ENCODE measurements around the gene SIPA1L3.

The SIPA1L3 gene

DNA sequence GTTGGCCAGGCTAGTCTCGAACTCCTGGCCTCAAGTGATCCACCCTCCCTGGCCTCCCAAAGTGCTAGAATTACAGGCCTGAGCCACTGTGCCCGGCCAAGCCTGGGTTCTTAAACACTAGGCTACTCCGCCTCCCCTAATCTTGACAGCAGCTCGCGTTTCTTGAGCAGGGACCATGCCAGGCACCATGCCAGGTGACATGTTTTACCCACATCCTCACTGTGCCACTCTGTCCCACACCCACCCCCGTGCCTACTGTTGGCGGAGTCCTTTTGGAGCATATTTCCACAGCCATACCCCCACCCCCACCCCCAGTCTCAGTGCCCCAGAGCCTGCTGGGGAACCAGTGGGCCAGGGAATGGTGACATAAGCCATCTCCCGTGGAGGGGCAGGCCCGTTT lies 218.2 kb downstream of the SIPA1L3 start:
- no peak for DNase-seq

DNA sequence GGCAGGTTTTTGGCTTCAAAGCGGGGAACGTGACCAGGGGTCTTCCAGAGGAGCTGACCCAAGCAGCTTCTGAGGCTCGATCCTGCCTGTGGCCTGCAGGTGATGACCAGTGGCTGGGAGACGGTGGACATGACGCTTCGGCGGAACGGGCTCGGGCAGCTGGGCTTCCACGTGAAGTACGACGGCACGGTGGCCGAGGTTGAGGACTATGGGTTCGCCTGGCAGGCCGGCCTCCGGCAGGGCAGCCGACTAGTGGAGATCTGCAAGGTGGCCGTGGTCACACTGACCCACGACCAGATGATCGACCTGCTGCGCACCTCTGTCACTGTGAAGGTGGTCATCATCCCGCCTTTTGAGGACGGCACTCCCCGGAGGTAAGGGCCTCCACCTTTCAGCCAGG lies 223.4 kb downstream of the SIPA1L3 start:
- no peak for DNase-seq

DNA sequence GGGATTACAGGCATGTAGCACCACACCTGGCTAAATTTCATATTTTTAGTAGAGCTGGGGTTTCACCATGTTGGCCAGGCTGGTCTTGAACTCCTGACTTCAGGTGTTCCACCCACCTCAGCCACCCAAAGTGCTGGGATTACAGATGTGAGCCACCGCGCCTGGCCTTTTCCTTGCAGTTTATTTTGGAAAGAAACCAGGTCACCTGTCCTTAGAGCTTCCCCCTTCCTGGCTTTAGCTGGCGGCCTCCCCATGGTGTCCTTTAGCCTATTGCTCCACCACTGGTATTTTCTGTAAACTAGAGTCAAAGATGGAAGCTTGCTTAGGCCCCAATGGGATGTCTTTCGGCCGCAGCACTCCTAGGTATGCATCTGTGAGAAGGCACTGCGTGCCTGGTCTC lies 225.8 kb downstream of the SIPA1L3 start:
- DNase-seq: no peak

DNA sequence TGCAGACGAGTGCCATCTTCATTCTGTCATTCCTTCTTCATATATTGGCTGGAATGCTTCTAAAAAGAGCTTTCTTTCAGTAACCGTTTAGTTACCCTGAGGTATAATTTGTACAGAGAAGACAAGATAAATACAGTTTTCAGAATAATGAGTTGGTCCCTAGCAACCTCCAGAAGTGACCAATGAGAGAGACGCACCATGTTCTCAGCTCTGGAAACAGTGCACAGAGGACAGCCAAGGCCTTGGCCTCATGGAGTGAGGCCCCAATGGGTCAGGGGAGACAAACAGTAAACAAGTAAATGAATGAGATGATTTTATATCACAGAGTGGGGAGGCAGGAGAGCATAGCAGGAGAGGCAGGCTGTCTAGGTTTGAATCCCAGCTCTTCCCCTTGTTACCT lies 226.3 kb downstream of the SIPA1L3 start:
- no peak for DNase-seq

DNA sequence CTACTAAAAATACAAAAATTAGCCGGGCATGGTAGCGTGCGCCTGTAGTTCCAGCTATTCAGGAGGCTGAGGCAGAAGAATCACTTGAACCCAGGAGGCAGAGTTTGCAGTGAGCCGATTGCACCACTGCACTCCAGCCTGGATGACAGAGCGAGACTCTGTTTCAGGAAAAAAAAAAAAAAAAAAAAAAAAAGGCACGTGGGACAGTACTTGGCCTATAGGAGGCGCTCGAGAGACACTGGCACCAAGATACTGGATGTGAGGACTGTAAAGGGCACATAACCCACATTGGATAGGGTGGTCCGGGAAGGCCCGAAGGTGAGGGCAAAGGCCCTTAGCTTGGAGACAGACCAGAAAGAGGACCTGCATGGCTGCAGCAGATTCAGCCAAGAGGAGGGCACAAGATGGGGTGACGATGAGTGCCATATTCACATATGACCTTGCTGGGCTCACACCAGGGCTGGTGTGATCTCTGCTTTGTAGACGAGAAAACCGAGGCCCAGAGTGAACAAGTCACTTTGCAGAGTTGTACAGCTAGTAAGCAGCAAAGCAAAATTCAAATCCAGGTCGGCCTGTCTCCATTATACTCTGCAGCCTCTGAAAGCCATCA lies 227.6 kb downstream of the SIPA1L3 start:
- DNase-seq: peak; percentile 5

DNA sequence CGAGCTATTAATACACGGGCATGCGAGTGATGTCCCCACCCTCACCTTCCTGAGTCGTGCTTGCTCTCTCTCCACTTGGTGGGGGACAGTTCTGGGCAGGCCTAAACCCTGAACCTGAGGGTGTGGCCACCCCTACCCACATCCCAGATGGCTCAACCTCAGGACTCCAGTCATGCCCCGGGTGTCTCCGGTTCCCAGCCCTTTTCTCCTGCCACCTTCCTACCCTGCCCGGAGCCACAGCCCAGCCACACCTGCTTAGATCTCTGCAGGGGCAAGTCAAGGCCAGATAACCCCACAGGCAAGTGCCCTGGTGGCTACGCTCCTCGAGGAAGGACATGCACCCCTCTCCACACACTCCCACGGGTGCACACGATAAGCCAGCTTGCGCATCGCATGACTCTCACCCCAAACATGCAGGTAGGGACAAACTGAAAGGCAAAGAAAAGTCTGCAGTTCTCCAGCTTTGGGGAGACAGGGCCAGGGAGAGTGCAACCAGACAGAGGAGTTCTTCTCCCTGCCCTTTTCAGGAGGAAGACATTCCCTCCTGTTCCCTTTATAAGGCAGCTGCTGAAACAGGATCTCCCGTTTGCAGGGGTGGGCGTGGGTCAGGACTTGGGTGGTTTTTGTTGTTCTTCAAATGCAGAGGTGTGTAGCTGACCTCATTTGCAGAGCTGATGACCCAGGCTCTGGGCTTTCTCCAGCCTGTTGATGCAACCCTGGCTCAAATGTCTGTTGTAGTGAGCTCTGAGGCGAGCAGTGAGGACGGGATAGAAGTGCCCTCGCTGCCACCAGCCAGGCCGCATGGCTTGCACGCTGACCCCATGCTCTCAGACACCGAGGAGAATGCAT lies 228.4 kb downstream of the SIPA1L3 start:
- DNase-seq: no peak

DNA sequence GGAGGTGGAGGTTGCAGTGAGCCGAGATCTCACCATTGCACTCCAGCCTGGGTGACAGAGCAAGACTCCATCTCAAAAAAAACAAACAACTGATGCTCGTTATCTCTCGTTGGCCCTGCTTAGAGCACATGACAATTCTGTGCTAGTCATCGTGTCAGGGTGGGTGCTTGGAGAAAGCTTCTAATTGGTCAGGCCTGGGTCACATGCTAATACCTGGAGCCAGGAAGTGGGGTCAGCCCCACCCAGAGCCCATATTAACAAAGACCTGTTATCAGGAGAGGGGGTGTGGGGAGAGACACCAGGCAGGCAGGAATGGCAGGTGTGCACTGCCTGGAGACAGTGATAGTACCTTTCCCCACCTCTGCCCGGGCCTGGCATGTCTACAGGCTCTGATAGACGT lies 232.1 kb downstream of the SIPA1L3 start:
- DNase-seq: no peak

DNA sequence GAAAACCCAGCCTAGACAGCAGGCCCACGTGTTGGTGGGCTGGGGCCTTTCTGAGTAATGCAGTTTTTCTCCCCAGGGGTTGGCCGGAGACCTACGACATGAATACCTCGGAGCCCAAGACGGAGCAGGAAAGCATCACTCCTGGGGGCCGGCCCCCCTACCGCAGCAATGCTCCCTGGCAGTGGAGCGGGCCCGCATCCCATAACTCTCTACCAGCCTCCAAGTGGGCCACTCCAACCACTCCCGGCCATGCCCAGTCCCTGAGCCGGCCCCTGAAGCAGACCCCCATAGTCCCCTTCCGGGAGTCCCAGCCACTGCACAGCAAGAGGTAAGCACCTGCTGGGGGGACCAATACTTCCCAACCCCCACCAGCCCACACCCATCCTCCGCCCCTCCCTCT lies 234.1 kb downstream of the SIPA1L3 start:
- no peak for DNase-seq

DNA sequence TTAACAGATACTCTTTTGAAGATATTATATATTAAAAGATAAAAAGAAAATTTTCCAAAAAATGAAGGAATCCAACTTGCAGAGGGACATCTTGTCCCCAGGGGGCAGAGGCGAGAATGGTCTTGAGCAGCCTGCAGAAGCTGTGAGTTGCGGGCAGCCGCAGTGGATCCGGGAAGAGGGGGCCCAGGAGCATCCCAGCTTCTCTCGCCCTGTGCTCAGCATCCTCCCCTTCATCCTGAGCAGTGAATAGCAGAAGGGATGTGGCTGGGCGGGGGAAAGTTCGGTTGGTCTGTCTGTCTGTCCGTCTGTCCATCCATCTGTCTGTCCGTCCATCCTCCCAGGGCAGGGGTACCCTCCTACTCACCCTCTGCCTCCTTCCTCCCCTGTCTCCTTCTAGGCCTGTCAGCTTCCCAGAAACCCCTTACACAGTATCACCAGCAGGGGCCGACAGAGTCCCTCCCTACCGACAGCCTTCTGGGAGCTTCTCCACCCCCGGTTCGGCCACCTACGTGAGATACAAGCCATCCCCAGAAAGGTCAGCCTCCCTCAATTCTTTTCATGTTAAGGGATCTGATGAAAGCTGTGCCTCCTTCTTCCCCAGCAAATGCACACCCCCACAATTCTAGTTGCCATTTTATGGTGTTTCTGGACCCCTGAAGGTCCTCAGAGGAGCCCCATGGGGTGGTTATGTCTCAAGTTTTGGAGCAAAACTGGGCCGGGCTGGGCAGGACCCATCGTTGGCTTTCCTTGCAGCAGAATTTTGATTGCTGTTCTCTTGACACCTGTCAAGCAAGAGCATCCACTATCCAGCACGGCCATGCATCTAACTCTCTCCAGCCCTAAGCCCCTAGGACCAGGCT lies 235.4 kb downstream of the SIPA1L3 start:
- peak; percentile 12 for DNase-seq

DNA sequence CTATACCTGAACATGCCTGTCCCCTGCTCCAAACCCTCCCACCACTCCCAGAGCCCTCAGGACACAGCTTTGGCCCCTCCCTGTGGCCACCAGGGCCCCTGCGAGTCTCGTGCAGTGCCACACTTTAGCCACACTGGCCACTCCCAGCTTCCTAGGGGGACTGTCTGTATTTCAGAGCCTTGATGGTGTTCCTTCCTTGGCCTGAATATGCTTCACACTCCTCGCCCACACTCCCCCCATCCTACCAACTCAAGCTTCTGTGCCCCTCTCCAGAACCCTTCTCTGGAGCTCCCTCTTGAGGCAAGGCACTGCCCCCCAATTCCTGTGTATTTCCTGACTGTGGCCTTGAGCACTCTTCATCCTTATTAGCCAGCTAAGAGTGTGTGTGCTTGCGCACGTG lies 236.8 kb downstream of the SIPA1L3 start:
- no peak for DNase-seq

DNA sequence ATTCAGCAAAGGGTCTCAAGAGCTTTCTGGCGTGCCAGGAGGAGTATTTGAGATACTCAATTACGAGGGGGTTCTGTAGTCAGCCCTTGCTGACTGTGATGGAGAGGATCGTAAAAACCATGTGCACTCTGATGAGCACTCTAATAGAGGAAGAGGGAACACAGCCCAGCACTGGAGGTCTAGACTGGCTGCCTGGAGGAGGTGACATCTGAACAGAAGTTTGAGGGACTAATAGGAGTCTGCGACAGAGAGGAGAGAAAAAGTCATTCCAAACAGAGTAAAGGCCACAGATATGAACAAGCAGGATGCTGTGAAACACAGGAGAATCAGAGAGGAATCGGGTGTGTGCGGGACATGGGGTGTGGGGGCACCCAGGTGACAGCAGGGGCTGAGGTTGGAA lies 237.7 kb downstream of the SIPA1L3 start:
- DNase-seq: no peak

DNA sequence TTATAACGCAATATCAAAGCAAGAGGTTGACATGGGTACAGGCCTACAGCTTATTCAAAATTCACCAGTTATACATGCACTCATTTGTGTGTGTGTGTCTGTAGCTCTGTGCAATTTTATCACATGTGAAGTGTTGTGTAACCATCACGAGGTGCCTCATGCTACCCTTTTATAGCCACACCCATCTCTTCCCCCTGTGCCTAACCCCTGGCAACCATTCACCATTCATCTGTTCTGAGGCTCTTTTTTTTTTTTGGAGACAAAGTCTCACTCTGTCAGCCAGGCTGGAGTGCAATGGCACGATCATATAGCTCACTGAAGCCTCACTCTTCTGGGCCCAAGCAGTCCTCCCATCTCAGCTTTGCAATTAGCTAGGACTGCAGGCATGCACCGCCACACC lies 238.6 kb downstream of the SIPA1L3 start:
- no peak for DNase-seq

DNA sequence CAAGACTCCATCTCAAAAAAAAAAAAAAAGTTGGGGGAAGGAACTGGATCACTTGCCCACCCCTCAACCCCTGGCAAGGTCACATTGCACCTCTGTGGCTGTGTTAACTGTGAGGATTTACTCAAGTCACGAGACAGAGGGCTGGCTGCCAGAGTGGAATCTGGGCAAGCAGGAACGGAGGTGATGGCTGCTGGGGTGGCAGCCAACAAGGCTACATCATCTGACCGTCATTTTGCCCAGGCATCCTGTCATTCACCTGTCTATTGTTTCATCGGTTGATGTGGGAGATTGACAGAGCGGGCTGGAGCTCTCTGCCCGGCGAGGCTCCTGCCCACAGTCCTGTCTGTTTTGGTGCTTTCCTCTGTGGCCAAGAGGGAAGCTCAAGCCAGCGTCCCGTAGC lies 241.3 kb downstream of the SIPA1L3 start:
- no peak for DNase-seq

DNA sequence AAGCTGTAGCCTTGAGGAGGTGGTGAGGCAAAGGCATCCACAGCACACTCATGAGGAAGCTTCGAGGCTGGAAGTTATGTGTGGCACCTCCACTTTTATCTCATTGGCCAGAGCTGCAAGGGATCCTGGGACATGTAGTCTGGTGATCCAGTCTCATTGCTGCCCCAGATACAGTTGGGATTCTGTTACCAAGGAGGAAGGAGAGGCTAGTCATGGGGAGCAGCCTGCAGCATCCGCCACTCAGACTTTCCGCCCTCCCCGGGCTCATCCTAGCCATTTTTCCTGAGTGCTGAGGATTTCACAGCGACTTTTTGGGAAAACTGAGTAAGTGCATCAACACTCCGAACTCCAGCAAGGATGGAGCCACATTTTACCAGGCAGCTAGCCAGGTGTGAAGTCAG lies 242.7 kb downstream of the SIPA1L3 start:
- DNase-seq: no peak

DNA sequence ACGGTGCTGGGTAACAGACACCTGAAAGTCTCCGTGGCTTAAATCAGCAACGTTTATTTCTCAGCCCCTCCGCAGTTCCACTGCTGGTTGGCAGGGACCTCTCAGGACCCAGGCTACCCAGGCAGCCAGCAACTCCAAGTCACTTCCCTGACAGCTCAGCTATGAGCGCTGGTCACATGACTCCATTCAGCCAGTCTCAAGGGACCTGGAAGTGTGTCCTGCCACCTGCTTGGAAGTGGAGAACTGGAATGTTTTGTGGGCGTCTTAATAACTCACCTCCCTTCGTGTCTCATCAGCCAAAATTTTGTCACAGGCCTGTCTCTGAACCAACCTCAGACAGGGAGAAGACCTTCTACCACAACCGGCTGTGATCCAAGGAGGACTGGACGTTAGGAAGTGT lies 244.2 kb downstream of the SIPA1L3 start:
- no peak for DNase-seq

DNA sequence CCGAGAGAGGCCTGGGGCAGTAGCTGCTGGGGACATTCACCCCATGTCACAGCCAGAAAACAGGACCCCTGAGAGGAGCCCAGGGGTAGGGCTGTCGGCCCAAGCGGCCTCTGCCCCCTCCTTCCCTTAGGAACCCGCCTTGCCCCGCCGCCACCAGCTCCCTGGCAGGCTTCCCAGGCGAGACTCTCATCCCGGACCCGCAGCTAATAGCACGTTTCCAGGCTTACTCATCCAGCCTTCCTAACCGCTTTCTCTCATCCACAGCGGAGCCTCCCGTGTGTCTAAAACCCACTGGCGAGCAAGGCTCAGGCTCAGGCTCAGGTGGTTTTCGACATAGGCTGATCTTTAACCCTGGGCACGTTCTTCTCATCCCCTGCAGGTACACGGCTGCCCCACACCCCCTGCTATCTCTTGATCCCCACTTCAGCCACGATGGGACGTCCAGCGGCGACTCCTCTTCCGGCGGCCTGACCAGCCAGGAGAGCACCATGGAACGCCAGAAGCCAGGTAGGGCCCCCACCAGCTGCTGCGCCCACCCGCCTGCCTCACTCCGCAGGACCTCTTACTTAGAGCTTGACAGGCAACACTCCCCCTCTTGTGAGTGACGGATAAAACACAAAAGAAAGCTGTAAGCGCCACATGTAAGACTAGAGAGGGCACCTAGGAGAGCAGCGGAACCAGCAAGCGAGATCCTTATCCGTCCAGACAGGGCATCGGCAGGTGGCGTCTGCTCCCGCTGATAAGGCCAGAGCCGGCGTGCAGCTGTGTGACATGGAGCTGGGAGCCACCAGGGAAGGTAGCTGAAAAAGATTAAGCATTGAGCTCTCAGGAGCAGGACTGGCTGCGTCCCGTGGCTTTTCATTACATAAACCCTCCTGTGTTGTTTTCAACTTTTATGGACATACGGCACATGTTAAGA lies 245.7 kb downstream of the SIPA1L3 start:
- no peak for DNase-seq

DNA sequence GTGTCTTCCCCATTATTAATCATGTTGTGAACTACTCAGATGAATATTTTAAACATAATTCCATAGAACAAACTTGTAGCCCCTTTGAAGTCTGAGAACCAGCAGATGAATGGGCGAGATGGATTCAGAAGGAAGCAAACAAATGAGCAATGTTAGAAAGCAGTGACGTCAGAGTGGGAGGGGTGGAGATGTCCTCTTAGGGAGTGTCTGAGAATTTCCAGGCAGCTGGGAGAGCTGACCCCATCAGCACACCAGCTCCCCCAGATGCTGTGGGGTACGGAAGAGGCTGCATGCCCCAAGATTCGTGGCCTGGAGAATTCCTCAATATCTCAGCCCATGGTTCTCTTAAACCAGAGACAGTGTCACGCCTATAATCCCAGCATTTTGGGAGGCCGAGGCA lies 248.4 kb downstream of the SIPA1L3 start:
- no peak for DNase-seq

DNA sequence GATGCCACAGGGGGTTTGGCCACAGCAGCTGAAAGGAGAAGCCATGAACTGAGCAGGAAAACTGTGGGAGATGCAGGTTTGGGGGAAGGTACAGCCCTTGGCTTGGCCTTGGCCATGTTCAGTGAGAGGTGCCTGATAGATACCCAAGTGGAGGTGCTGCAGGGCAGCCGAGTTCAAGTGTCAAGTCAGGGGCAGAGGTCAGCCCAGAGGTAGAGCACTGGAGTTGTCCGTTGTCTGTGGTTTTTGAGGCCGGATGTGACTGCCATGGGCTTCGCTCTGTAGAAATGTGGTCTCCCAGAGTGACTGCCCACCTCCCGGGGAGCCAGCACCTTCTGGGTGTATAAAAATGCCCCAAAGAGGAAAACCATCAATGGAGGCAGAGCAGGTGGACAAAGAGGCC lies 251.7 kb downstream of the SIPA1L3 start:
- no peak for DNase-seq

DNA sequence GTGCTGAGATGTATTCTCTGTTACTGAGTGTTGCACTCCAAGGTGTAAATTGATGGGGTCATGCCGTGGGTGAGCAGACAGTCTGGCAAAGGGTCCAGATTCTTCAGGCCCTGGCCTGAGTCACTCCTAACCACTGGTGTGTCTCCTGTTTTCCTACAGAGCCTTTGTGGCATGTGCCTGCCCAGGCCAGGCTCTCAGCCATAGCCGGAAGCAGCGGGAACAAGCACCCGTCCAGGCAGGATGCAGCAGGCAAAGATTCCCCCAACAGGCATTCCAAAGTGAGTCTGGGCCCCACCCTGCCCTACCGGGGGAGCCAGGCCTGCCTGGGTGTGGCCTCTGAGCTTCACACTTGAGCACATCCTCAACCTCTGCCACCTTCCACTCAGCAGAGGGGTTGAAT lies 255.1 kb downstream of the SIPA1L3 start:
- no peak for DNase-seq

DNA sequence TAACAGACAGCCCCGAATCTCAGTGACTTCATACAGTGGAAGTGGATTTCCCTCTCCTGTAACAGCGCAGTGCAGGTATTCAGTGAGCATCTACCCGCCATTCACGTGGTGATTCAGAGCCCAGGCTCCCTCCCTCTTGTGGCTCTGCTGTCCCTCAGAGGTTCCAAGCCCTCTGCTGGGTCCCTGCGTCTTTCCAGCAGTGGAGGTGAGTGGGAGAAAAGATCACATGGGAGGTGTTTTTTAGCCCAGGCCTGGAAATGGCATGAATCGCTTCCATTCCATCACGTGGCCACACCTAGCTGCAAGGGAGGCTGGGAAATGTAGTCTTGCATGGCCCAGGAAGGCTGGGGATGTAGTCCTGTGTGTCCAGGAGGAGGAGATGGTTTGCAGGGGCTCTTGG lies 255.6 kb downstream of the SIPA1L3 start:
- DNase-seq: no peak

DNA sequence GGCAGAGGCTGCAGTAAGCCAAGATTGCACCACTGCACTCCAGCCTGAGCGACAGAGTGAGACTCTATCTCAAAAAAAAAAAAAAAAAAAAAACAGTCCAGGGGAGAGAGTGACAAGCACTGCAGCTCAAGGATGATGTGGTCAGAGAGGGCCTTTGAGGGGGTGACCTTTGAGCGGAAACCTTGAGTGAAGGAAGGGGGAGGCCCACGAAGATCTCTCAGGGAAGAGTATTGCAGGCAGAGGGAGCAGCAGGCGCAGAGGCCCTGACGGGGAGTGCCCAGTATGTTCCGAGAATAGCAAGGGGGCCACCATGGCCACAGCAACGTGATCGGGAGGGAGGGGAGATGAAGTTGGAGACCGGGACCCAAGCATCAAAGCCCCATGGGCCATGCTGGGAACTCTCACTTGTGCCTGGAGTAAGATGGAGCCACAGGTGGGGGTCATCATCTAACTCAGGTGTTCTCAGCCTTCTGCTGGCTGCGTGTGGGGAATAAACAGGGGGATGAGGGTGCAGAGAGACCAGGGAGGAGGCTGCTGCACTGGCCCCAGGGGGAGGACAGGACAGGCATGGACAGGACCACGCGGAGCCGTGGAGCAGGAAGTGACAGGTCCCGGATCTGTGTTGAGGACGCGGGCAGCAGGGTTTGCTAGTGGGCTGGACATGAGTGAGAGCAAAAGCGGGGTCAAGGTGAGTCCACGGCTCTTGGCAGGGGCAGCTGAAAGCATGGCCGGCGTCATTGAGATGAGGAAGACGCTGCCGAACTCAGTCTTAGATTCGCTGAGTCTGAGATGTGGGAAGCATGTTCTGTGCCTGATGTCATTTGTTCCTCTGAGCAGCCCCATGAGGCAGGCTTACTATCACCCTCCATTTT lies 256.6 kb downstream of the SIPA1L3 start:
- no peak for DNase-seq

DNA sequence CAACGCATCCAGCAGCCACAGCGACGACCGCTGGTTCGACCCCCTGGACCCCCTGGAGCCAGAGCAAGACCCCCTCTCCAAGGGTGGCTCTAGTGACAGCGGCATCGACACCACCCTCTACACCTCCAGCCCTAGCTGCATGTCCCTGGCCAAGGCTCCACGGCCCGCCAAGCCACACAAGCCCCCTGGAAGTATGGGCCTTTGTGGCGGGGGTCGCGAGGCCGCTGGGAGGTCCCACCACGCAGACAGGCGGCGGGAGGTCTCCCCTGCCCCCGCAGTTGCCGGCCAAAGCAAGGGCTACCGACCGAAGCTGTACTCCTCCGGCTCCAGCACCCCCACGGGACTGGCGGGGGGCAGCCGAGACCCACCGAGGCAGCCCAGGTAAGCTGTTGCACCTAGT lies 257.5 kb downstream of the SIPA1L3 start:
- DNase-seq: no peak

All from CD4-positive, alpha-beta T cell treated with Interleukin-4 for 4 hours (primary cell).